Ovary (tissue), 3 donors: ENCODE measurements around the gene WNK4.

Experiments used
- EP300 ChIP-seq: sonication (generic); formaldehyde crosslinking; IDR thresholded peaks from one replicate; pipeline ENCODE4 v1.6.1; 2017; ENCODE audit warnings: antibody characterized with exemption
- TF ChIP-seq, protein P1 (sequence below), 3 donors: fragments of 450-650 bp in 2 of 3; fragments of 200-600 bp in 1 of 3; IDR thresholded peaks; one replicate each; pipeline versions ENCODE4 v1.5.1 to v1.8.0; 2016 to 2022; ENCODE audit warnings: antibody characterized with exemption in 3 of 3, mild to moderate bottlenecking in 1 of 3
- donor health status: DM: no; HTN: no; CAD: no.

DNA sequence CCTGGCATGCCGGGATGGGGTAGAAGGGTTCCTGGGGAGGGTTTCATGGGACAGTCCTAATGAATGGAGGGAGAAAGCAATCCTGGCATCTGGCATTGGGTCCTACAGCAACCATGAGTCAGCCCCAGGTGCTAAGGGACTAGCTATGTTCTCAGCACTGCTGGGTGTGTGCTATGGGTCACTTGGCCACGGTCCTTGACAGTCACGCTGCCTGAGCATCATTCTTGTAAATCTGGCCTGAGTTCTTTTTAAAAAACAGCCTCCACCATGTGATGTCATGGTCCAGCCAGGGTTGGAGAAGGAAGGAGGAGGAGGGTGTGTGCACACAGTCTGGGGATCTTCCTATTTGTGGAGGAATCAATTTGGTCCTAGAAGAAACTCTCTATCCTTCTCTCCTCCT is 25.6 kb upstream of the WNK4 start:
- TF ChIP-seq, protein P1, sequence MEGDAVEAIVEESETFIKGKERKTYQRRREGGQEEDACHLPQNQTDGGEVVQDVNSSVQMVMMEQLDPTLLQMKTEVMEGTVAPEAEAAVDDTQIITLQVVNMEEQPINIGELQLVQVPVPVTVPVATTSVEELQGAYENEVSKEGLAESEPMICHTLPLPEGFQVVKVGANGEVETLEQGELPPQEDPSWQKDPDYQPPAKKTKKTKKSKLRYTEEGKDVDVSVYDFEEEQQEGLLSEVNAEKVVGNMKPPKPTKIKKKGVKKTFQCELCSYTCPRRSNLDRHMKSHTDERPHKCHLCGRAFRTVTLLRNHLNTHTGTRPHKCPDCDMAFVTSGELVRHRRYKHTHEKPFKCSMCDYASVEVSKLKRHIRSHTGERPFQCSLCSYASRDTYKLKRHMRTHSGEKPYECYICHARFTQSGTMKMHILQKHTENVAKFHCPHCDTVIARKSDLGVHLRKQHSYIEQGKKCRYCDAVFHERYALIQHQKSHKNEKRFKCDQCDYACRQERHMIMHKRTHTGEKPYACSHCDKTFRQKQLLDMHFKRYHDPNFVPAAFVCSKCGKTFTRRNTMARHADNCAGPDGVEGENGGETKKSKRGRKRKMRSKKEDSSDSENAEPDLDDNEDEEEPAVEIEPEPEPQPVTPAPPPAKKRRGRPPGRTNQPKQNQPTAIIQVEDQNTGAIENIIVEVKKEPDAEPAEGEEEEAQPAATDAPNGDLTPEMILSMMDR (IDR thresholded peaks at IDR 0.05): no peak
- TF ChIP-seq EP300: no peak
